Stimulated activated CD4-positive, alpha-beta T cell treated with anti-CD3 and anti-CD28 coated beads, Interleukin-12 subunit alpha, Interleukin-12 subunit beta, amount 100 ng/mL, for 24 hours (primary cell): ENCODE measurements around the gene NPIPB9.
"Not testable (repeated sequence)": the region's sequence is repeated elsewhere in the genome, so short reads cannot be mapped to it uniquely, and the experiment has no call there.

Experiments used
- DNase-seq, 2 experiments: peaks; one replicate each; pipeline ENCODE4 v3.0.0-alpha.2; 2020; ENCODE audit warnings: low read depth in 2 of 2

Gene NPIPB9

DNA sequence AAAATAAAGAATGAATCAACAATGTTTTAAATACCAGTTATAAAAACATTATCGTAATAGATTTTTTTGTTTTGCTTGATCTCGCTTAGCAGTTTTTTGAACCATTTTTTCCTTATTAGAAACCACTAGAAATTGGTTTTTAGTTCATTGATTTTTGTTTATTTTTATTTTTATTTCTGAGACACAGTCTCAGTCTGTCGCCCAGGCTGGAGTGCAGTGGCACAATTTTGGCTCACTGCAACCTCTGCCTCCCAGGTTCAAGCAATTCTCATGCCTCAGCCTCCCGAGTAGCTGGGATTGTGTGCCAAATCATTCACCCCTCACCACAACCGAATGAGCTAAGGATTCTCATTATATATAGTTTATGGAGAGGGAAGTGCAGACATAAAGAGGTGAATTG is at the start of gene NPIPB9:
TSS of gene NPIPB9 (plus strand) at position 301 of the 400 bp plus-strand sequence.
- DNase-seq = not testable (repeated sequence)

DNA sequence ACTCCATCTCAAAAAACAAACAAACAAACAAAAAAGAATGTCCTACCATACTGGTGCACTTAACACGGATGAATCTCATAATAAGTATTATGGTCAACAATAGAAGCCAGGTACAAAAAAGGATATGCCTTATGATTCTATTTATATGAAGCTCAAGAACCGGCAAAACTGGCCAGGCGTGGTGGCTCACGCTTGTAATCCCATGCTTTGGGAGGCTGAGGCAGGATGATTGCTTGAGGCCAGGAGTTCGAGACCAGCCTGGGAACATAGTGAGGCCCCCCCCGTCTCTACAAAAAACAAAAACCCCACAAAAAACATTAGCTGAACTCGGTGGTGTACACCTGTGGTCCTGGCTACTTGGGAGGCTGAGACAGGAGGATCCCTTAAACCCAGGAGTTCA is 47.3 kb upstream of the NPIPB9 start:
- DNase-seq = not testable (repeated sequence)

DNA sequence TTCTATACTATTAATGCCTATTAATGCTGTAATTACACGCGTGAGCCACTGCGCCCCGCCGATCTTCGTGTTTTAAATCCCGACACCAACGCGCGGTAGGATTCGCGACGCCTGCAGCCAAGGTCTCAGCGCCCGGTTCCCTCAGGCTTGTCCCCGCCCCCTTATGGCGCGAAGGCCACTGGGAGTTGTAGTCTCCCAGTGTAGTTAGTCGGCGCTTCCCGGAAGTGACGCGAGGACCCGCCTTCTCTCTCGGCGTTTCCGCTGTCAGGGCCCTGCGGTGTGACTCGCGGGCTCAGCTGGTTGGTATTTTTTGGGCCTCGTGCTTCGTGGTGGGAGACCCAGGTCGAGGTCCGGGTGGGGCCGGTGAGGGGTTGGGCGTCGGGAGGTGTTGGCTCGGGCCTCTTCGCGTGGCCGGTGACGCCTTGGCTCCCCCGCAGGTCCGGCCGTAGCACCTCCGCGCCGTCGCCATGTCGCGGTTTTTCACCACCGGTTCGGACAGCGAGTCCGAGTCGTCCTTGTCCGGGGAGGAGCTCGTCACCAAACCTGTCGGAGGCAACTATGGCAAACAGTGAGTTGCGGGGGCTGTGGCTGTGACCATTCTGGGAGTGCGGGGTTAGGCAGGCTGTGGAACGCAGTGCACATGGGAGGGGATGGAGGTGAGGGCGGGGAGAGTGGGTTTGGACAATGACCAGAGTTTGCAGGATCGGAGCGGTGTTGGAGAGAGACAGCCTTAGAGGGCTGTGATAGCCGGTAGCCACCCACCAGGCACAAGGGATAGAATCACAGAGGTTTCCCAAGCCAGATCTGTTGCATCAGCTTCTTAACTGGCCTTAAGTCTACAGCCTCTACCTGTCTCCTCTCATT is 40.1 kb upstream of the NPIPB9 start, which contains the start of gene EIF3C:
TSS of gene EIF3C (plus strand) at position 245 of the 864 bp plus-strand sequence. CDS start at position 468, 223 bp downstream.
- not testable (repeated sequence) for DNase-seq

DNA sequence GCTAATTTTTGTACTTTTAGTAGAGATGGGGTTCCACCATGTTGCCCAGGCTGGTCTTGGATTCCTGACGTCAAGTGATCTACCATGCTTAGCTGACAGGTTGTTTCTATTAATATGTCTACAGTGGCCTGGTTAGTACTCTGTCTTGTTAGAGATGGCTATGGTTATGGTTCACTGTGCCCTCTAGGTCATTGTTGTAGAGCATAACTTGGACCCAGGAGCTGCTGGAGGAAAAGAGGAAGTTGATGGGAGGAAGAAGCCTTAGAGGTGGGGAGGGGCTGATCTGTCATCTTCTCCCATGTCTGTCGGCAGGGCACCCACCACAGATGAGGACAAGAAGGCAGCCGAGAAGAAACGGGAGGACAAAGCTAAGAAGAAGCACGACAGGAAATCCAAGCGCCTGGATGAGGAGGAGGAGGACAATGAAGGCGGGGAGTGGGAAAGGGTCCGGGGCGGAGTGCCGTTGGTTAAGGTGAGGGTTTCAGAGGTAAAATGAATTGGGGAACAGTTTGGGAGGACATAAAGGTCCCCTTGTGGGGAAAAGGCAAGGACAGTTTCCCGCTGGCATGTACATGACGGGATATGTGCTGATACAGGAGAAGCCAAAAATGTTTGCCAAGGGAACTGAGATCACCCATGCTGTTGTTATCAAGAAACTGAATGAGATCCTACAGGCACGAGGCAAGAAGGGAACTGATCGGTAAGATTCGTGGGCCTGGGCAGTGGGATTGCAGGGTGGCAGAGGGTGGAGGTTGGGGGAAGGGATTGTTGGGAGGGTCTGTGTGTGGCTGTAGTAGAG is 28.5 kb upstream of the NPIPB9 start:
- not testable (repeated sequence) for DNase-seq

DNA sequence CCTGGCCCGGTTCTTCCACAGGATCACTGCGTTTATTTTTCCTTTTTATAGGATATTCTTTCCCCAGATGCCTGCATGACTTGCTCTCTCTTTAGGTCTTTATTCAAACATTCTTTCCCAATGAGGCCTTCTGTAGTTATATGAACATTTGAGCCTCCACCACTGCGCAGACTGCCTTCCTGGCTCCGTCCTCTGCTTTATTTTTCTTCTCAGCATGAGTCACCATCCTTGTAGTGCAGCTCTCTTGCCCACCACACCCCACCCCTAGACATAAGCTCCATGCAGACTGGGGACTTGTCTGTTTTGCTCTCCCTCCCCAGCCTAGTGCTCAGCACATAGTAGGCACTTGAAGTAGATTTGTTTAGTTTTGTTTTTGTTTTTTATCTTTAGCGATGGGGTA is 20.3 kb upstream of the NPIPB9 start:
- DNase-seq = not testable (repeated sequence)

DNA sequence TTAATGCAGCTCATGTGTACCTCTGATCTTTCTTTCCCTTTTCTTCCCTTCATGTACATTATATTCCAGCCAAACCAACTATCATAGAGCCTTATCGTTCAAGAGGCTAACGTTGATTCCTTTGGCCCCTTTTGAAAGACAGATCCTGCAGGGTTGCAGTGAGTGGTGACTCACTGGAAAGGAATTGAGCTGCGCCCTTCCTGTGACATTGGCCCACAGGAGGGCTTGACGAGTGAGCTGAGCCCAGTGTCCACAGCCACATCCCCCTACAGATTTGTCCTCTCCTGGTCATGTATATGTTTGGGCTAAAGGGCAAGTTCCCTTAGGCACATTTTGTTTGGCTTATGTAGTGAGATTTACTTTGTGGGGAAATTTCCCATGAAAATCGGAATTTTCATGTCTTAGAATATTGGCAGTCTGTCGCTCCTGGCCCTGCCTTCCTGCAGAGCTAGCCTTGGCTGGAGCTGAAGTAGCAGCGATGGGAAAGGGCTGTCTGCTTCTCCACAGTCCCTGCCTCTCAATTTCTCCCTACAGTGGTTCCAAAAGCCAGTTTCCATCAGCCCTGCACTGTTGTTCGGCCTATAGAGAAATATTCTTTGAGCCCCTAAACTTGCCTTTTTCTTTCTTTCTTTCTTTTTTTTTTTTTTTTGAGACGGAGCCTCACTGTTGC is 19.0 kb upstream of the NPIPB9 start:
- not testable (repeated sequence) for DNase-seq

DNA sequence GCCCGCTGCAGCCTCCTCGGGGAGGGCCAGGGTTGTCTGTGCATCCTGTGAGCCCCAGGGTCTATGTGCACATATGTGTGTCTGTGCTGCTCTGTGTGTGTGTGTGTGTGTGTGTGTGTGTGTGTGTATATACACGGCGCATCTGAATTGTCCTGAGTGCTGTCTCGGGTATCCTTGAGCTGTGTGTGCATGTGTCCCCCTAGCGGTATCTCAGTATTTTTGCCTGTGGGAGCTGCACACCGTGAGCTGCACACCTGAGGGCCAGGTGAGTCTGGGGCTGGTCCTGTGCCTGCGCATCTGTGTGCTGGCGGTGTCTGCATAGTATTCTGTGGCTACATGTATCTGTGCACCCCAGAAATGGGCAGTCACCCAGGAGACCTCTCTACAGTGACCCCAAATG is 11.8 kb upstream of the NPIPB9 start:
- DNase-seq = not testable (repeated sequence)

DNA sequence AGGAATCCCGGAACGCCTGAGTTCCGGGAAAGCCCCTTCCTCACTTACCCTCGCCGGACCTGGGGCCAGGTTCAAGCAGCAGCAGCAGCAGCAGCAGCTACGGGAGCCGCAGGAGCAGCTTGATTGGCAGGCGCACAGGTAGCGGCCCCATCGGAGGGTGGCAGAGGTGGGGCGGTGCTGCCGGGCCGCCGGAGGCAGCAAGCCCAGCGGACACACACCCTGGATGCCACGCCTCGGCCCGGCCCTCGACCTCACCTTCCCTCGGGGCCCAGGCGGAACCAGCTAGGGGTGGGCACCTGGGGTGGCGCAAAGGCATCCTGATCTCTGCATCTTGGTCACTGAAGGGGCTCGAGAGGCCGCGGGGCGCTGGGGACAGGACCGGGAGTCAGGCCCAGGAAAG is 11.0 kb upstream of the NPIPB9 start:
- DNase-seq = not testable (repeated sequence)

DNA sequence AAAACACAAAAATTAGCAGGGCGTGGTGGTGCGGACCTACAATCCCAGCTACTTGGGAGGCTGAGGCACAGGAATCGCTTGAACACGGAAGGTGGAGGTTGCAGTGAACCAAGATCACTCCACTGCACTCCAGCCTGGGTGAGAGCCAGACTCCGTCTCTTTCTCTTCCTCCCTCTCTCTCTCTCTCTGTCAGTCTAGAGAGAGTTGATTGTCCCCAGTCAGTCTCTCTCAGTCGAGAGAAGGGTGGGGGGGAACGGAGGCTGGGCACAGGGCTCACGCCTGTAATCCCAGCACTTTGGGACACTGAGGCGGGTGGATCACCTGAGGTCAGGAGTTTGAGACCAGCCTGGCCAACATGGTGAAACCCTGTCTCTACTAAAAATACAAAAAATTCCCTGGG is 10.3 kb upstream of the NPIPB9 start:
- DNase-seq = not testable (repeated sequence)

DNA sequence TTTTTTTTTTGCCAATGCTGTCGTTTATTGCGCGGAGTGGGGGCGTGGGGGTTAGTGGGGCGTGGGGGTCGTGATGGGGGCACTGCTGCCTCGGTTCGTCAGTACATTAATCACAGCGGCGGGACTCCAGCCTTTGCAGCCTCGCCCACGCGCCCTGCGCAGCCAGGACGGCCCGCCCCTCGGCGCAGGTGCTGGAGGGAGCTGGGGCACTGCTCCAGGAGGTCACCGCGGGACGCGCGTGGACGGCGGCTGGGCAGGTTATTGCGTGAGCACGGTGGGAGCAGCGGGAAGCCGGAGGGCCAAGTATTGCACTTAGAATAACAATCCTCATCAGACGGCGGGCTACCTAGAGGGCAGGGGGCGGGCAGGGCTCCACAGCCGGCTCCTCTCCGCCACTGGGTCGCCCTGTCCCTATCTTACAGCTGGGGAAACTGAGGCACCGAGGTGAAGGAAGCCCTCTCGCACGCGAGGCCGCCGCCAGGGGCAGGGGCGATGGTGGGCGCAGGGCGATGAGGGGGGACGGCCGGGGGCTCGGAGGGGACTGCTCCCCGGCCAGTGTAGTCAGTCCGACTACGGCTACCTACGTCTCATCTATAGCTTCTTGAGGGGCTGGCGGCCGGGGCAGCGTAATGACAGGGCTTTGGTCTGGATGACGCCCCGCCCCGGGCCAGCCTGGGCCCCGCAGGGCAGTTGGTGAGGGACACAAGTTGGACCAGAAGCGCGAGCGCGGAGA is 4.8 kb upstream of the NPIPB9 start:
- DNase-seq = not testable (repeated sequence)

DNA sequence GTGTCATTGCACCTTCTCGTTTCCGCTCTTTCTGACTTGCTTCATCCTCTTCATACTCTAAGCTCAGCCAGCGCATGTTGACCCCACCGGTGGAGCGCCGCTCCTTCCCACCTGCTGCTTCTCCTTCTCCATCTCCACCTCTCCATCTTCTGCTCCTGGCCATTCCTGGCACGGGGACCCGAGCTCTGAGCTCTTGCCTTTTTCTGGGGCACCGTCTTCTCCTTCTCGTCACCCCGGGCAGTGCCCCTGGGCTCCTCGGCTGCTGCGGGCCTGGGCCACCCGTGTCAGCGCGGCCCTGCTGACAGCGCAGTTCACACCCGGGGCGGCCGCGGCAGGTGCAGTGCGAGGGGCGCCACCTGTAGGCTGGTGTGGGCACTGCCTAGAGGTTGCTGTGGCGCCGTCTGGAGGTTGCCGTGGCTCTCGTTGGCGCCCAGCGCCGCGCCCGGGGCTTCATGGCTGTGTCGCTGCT is 1.6 kb upstream of the NPIPB9 start:
- not testable (repeated sequence) for DNase-seq

DNA sequence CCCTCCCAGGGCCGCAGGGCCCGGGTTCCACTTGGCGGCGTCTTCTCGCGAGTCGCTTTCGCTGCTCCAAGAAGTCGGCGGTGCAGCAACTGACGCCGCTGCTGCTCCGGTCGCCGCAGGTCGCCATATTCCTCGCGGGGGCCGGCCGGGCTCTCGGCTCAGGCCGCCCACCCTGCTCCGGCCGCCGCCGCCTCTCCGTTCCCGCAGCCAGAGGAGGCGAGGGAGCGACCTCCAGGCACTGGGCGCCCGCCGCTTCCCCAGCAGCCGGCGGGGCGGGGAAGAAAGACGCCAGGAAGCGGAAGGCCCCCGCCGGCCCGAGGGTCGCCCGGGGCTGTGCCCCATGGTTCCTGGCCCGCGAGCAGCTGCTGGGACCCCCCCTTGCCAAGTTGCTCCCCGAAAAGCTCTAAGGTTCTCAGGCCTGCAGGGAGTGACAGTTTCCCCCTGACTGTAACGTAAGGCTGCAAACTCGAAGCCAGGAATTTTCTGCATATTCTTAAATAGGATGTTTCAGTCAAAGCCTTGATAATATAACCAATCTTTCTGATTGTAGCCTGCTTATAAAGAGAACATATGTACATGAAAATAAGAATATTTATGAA is 1.0 kb upstream of the NPIPB9 start:
- DNase-seq = not testable (repeated sequence)

DNA sequence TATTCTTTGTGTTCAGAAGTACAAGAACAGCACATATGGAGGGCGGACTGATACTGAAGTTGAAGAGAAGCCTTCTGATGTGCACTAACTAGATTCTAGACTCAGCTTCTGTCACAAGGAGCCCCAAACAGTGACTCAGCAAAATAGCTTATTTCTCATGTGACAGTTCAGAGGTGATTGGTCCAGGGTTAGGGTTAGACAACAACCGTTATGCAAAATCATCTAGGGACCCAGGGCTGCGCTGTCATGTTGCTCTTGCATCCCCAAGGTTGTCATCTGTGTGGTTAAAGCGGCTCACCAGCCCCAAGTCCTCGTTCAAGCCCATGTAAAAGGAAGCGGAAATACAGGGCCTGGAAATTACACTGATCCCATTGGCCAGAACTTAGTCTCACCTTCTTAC is 30.1 kb downstream of the NPIPB9 start:
- DNase-seq = not testable (repeated sequence)

DNA sequence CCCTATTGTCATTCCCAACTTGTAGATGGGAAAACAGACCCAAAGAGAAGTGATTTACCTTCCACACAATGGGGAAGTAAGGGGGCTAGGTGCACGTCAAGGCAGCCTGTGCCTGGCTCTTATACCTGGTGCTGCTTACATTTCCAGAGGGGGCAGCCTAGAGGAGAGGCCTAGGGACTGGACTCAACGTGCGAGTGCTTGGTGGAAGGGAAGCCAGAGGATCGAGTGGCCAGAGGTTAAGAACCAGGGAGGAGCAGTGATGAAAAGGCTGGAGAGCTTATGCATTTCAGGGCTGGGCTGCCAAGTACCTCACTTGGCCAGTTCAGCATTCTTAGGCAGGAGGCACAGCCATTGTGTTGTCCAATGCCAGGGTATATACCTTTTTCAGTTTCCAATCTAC is 30.8 kb downstream of the NPIPB9 start:
- not testable (repeated sequence) for DNase-seq

DNA sequence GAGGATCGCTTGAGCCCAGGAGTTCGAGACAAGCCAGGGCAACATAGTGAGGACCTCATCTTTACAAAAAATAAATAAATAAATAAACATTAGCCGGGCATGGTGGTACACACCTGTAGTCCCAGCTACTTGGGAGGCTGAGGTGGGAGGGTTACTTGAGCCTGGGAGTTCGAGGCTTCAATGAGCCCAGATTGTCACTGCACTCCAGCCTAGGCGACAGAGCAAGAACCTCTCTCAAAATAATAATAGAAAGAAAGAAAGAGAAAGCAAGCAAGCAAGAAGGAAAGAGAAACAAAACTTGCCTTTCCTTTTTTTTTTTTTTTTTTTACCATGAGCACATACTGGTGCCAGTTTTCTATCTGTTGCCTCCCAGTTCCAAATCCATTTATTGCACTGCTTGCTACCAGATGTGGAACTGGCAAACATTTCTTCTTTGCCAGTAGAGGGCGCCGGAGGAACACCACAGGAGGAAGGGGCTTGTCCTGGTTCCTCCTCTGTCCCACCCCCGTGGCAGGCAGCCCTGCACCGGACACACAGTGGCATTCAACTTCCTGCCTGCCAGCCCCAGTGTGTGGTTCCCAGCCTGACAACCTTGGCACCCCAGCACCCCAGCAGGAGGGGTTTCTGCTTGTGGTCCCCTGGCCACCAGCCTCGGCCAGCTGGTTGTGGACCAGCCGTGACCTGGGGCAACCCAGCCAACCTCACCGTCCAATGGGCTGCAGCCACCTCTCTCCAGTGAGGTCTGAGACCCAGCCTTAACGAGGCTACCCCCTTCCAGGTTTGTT is 50.8 kb downstream of the NPIPB9 start:
- peak in 1 of 2 experiments; percentile 39 for DNase-seq

DNA sequence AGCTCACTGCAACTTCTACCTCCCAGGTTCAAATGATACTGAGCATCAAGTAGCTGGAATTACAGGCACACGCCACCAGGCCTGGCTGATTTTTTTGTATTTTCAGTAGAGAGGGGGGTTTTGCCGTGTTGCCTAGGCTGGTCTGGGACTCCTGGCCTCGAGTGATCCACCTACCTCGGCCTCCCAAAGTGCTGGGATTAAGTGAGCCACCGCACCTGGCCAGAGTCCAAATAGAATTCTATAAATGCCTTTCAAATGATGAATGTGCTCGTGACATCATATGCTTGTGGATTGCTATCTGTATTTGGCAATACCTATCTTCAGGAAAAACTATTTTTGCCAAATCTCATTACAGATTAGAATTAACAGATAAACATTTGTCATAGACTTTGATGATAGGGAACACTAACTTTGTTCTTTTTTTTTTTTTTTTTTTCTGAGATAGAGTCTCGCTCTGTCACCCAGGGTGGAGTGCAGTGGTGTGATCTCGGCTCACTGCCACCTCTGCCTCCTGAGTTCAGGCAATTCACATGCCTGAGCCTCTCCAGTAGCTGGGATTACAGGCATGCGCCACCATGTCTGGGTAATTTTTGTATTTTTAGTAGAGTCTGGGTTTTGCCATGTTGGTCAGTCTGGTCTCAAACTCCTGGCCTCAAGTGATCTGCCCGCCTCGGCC is 56.0 kb downstream of the NPIPB9 start:
- DNase-seq = not testable (repeated sequence)

DNA sequence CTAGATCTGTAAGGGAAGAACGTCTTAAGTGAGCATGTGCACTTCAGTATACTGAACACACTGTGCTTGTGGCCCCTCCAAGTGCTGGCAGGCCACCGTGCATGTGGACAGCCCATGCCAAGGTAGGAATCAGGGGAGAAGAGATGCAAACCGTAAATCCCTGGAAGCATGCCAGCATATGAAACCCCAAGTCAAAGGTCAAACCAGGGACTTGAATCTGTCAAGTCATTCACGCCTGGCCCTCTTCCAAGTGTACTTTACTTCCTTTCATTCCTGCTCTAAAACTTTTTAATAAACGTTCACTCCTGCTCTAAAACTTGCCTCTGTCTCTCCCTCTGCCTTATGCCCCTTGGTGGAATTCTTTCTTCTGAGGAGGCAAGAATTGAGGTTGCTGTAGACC is 68.4 kb downstream of the NPIPB9 start:
- DNase-seq = no peak

DNA sequence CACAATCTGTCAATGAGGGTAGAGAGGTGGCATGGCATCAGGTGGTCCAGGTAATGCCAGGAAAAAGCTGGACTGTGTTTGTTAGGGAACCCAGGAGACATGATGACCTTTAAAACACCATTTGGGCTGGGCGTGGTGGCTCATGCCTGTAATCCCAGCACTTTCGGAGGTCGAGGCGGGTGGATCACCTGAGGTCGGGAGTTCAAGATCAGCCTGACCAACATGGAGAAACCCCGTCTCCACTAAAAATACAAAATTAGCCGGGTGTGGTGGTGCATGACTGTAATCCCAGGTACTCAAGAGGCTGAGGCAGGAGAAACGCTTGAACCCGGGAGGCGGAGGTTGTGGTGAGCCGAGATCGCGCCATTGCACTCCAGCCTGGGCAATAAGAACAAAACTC is 69.0 kb downstream of the NPIPB9 start:
- not testable (repeated sequence) for DNase-seq

DNA sequence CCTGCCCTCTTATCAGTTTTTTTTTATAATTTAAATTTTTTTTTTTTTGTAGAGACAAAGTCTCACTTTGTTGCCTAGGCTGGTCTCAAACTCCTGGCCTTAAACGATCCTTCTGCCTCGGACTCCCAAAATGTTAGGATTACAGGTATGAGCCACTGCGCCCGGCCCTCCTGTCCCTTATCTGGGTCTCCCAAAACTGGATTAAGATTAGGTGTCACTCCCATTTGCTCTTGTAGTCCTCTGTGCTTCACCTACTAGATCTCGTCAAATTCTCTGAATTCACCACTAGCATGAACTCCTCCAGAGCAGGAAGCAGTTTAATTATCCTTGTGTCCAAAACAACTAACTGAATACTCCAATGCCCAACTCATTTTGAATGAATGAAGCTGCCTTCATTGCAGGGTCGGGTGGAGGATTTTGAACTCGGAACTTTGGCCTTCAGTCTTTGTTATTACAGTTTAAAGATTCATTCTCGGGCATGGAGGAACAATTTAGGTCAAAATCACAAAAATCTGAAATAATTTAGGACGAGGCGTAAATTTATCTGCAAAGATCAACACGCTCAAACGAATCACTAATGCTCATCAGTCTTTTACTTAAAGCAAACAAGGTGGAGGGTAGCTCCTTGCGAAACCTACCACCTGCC is 70.4 kb downstream of the NPIPB9 start:
- no peak for DNase-seq
